GM12873 (cell line): Measurements from ENCODE around the gene RTN3.
A peak's percentile ranks its signal among the peaks of the same experiment; 100 is the strongest.

Source experiments
- CTCF ChIP-seq: IDR thresholded peaks from 2 replicates; pipeline ENCODE4 v1.5.1; 2012; ENCODE audit warnings: low read depth, mild to moderate bottlenecking, moderate library complexity, low read length, control low read depth; ENCODE audit not compliant: insufficient read depth; ENCODE audit errors: missing control alignments

RTN3 gene

GRCh38 chr11:63660972-63661371, 20.3 kb upstream of the RTN3 start:
- TF ChIP-seq CTCF: no peak

DNA sequence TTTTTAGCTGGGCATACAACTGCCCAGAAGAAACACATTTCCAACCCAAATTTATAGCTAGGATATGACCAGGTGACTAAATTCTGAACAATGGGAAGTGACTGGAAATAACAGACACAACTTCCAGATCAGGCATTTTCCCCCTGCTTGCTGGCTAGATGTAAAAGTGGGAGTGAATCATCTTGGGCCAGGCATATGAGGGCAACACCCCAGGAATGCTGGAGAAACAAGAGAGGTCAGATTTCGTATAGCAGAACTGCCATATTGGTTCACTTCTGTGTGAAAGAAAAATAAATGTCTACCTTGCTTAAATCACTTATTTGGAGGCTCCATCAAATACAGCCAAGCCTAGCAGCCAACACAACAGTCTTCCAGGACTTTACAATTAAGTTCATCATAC, 17.5 kb upstream of the RTN3 start:
- TF ChIP-seq CTCF: no peak

DNA sequence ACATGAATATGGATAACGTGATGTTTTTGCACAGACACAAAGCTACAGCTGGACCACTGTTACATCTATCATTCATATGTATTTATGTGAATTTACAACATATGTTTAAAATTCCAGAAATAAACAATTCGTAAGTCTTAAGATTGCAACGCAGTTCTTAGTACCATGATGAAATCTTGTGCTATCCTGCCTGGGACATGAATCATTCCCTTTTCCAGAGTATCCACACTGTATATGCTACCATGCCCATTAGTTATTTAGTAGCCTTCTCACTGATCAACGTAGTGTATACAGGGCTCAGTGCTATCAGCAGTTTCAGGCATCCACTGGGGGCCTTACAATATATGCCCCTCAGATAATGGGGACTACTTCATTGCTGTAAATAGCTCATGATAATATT, 14.4 kb upstream of the RTN3 start:
- TF ChIP-seq CTCF: no peak

DNA sequence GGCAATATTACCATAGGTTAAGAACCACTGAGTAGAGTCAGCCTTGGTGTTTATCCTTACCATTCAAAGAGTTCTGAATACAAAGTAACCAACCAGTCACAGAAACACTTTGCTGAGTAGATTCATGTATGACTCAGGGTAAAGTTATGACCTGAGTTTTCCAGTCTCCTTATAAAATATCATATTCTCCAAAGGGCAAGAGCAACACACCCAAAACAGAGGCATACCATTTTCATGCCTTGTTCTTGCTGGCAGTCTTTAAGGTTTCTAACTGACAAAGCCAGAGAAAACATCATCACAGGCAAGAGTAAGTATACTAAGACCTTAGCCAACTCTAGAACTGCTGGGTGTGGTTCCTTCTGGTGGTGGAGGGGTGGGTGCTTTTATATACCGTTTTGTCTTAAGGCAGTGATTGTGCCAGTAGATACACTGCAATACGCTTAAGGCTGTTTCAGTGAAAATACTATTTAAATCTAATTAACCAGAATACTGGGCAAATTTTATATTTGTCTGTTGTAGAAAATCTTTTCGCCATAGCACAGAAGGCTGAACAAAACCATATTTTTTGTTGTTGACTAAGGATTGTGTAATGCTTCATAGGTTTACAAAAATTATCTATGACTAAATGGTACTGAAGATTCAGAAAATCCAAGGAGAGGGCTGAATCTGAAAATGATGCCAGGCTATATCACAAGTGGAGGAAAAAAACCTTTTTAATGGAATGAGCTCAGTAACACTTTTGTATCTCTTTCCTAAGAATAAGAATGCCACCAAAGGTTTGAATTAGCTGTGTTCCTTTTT, 13.1 kb upstream of the RTN3 start:
- no peak for TF ChIP-seq CTCF

- TF ChIP-seq CTCF: no peak
These were observed 11.2 kb upstream of the RTN3 start for GRCh38 chr11:63670096-63670432.

DNA sequence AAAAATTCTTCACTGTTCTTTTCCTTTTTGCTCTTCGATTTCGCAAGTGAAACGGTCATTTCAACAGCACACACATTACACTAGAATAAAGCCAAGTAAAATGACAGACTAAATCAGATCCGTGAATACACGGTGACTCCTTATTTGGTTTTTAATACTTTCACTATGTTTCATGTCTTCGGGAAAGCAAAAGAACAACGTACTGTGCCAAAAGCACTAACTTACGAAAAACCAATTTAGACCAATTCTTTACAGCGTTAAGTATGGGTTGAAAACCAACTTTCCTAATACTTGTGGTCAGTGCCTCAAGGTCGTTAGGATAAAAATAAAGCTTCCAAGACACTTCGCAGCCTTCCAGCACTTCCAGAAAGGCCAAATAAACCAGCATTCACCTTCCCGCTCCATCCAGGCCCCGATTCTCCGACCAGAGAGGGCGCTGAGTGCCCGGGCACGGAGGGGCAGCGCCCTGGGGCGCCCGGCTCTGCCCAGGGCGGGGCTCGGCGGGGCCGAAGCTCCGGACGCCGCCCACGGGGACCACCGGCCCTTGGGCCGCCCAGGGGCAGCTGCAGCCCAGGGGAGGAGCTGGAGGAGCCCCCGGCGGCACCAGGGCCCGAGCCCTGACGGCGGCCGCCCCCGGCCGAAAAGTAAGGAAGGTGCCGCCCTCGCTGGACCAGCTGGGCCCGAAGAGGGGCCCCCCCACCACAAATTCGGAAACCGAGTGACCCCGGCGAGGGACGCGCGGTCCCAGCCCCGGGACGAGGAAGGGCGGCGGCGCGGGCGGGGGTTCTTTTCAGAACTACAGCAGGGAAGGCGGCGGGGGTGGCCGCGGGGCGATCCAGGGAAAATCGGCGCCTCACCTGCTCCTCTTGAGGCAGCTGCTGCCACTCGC, 10.6 kb upstream of the RTN3 start:
- TF ChIP-seq CTCF: peak; percentile 45
